ENCODE results near the gene ZNF444.
"Not testable (repeated sequence)": the region's sequence is repeated elsewhere in the genome, so short reads cannot be mapped to it uniquely, and the experiment has no call there.

ZNF444 gene

GRCh38 chr19:56199687-56200086 lies 58.6 kb downstream of the ZNF444 start:
- no peak for DNase-seq (ENCODE audit: extremely low read depth, low read depth)
- no peak for TF ChIP-seq CTCF (IDR thresholded peaks at IDR 0.05; ENCODE audit: low read depth, low read length)

- DNase-seq (ENCODE audit: extremely low read depth, low read depth), result no peak
- no peak for TF ChIP-seq CTCF (IDR thresholded peaks at IDR 0.05; ENCODE audit: low read depth, low read length)
These were observed 60.9 kb downstream of the ZNF444 start, which contains the start of gene ZSCAN5C for GRCh38 chr19:56201973-56202372. ZSCAN5C (plus strand) TSS chr19:56202273; CDS start chr19:56205914, 3,641 bp downstream.

- not testable (repeated sequence) for DNase-seq (ENCODE audit: extremely low read depth, low read depth)
These were observed 66.5 kb downstream of the ZNF444 start for GRCh38 chr19:56207581-56207980.

GRCh38 chr19:56209091-56209490 lies 68.0 kb downstream of the ZNF444 start:
- no peak for TF ChIP-seq CTCF (IDR thresholded peaks at IDR 0.05; ENCODE audit: low read depth, low read length)
- no peak for DNase-seq (ENCODE audit: extremely low read depth, low read depth)

- DNase-seq (ENCODE audit: extremely low read depth, low read depth), result not testable (repeated sequence)
These were observed 68.9 kb downstream of the ZNF444 start for GRCh38 chr19:56210036-56210435.
